Natural killer cell (primary cell): ENCODE results near the gene DPPA4. TPM values are rescaled to one million over a fixed set of nuclear protein-coding genes. Genes with fewer than 3 reads are reported as not detected.

ENCODE experiments used
- ATAC-seq, 3 donors: fragments of 150-1000 bp in 2 of 3; fragments of 200-7000 bp in 1 of 3; cut with Tn5 transposase; 1 replicate in 1 of 3; 2 replicates in 2 of 3; pipeline ENCODE4 v1.10.0; 2021; ENCODE audit warnings: mild to moderate bottlenecking in 2 of 3, moderate library complexity in 2 of 3
- DNase-seq, 2 donors: peaks; one replicate each; pipeline versions ENCODE4 v3.0.0 to v3.0.0-alpha.2; 2013 to 2021; ENCODE audit warnings: mixed read lengths in 1 of 2
- H3K27ac ChIP-seq: one replicate; pipeline ENCODE4 v1.5.1; 2013; ENCODE audit warnings: mild to moderate bottlenecking, low read length
- H3K27me3 ChIP-seq: one replicate; pipeline ENCODE4 v1.6.1; 2013; ENCODE audit warnings: low read length; ENCODE audit not compliant: control insufficient read depth, insufficient read depth
- H3K36me3 ChIP-seq: one replicate; pipeline ENCODE4 v1.6.1; 2013; ENCODE audit warnings: low read length; ENCODE audit not compliant: control insufficient read depth, insufficient read depth
- H3K4me1 ChIP-seq: one replicate; pipeline ENCODE4 v1.6.1; 2013; ENCODE audit warnings: low read length; ENCODE audit not compliant: control insufficient read depth, insufficient read depth
- H3K4me3 ChIP-seq: one replicate; pipeline ENCODE4 v1.5.1; 2013; ENCODE audit warnings: low read length
- H3K9me3 ChIP-seq: one replicate; pipeline ENCODE4 v1.6.1; 2013; ENCODE audit warnings: low read length; ENCODE audit not compliant: control insufficient read depth, insufficient read depth
- H3K27ac Mint-ChIP-seq, 2 donors: one replicate each; pipeline ENCODE4 v1.8.0; 2022; ENCODE audit warnings: mild to moderate bottlenecking in 2 of 2, mixed read lengths in 2 of 2, moderate library complexity in 1 of 2
- H3K27me3 Mint-ChIP-seq, 2 donors: one replicate each; pipeline ENCODE4 v1.8.0; 2022; ENCODE audit warnings: low read depth in 2 of 2, mixed read lengths in 2 of 2
- H3K36me3 Mint-ChIP-seq: one replicate; pipeline ENCODE4 v1.8.0; 2022; ENCODE audit warnings: mixed read lengths
- H3K4me1 Mint-ChIP-seq, 2 donors: one replicate each; pipeline ENCODE4 v1.8.0; 2022; ENCODE audit warnings: mixed read lengths in 2 of 2
- H3K4me3 Mint-ChIP-seq: one replicate; pipeline ENCODE4 v1.8.0; 2022; ENCODE audit warnings: mild to moderate bottlenecking, moderate library complexity, mixed read lengths
- H3K9me3 Mint-ChIP-seq, 2 donors: one replicate each; pipeline ENCODE4 v1.8.0; 2022; ENCODE audit warnings: mixed read lengths in 2 of 2
- WGBS: methylation state at CpG from one replicate; pipeline ENCODE4 v1.1.7; 2013; ENCODE audit warnings: missing lambda C conversion rate; ENCODE audit not compliant: insufficient coverage; 5-methylcytosine and 5-hydroxymethylcytosine counted together
- intact Hi-C: fragments of 100-400 bp; cut with micrococcal nuclease; formaldehyde crosslinking; loops from one replicate; pipeline ENCODE4 v1.14.2; 2022
- total RNA-seq, 4 donors: library from RNA; stranded (reverse); fragments of 120-200 nt in 1 of 4; gene quantifications; one replicate each; pipeline versions ENCODE4 v1.2.3 to v1.2.4, GENCODE V29; 2013 to 2022
- TF ChIP-seq, protein P1 (sequence below): fragments of 200-600 bp; IDR thresholded peaks from one replicate; pipeline ENCODE4 v1.8.0; 2022; ENCODE audit warnings: antibody characterized with exemption

Gene DPPA4
- total RNA-seq, 3 donors from 2014 or later (not counting 1 experiment from before 2014, with no cell fraction given): 1.2 to 2.3 (median 1.8) TPM

GRCh38 chr3:109372639-109373038 is 35.3 kb upstream of the DPPA4 start:
- no peak overlapping the region for H3K27ac ChIP-seq
- Mint-ChIP-seq H3K9me3 (no peaks in the 10 kb centered on the region), H3K36me3 (no peaks in the 10 kb centered on the region), H3K27ac (no peak overlapping the region), H3K27me3 (no peaks in the 10 kb centered on the region), H3K4me1 (no peaks in the 10 kb centered on the region), H3K4me3 (no peak overlapping the region)
- no peak overlapping the region for H3K4me3 ChIP-seq
- no peaks in the 10 kb centered on the region for H3K9me3 ChIP-seq
- intact Hi-C loops: no loop called here
- no peaks in the 10 kb centered on the region for H3K4me1 ChIP-seq
- no peaks in the 10 kb centered on the region for H3K36me3 ChIP-seq
- H3K27me3 ChIP-seq: no peaks in the 10 kb centered on the region
- ATAC-seq (no peak), DNase-seq (no peak)
- TF ChIP-seq, protein P1, sequence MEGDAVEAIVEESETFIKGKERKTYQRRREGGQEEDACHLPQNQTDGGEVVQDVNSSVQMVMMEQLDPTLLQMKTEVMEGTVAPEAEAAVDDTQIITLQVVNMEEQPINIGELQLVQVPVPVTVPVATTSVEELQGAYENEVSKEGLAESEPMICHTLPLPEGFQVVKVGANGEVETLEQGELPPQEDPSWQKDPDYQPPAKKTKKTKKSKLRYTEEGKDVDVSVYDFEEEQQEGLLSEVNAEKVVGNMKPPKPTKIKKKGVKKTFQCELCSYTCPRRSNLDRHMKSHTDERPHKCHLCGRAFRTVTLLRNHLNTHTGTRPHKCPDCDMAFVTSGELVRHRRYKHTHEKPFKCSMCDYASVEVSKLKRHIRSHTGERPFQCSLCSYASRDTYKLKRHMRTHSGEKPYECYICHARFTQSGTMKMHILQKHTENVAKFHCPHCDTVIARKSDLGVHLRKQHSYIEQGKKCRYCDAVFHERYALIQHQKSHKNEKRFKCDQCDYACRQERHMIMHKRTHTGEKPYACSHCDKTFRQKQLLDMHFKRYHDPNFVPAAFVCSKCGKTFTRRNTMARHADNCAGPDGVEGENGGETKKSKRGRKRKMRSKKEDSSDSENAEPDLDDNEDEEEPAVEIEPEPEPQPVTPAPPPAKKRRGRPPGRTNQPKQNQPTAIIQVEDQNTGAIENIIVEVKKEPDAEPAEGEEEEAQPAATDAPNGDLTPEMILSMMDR: no peak

- DNase-seq: no peak
- WGBS: 67% methylated on average over 2 of the region's 2 CpGs
- Histone ChIP-seq H3K27ac (no peak overlapping the region), H3K4me1 (no peaks in the 10 kb centered on the region), H3K9me3 (no peaks in the 10 kb centered on the region), H3K36me3 (no peaks in the 10 kb centered on the region), H3K4me3 (no peak overlapping the region), H3K27me3 (no peaks in the 10 kb centered on the region)
- TF ChIP-seq, protein P1: no peak
- intact Hi-C loops: no loop called here
- Mint-ChIP-seq H3K4me1 (no peaks in the 10 kb centered on the region), H3K27ac (no peak overlapping the region), H3K4me3 (no peak overlapping the region), H3K36me3 (no peaks in the 10 kb centered on the region), H3K9me3 (no peaks in the 10 kb centered on the region), H3K27me3 (no peaks in the 10 kb centered on the region)
- ATAC-seq: no peak
Measured at GRCh38 chr3:109369510-109369909, 32.2 kb upstream of the DPPA4 start.

DNA sequence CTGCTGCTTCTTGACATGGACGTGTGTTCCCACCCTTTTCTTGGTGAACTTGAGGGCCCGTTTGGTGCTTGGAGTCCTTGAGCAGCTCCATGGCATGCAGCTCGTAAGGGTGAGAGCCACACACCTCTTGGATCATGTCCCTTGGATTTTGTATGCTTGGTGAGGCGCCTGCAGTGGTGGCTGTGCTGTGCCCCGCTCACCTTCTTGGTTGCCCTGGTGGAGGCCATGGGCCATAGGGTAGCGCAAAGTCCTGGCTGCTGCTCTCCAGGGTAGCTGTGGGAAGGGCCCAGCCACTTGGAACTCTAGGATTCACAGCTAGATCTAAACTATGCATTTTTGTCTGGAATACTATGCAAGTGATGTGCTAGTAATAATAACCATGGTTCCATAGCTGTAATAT is 26.7 kb upstream of the DPPA4 start:
- no peaks in the 10 kb centered on the region for H3K9me3 Mint-ChIP-seq

GRCh38 chr3:109363634-109364033 is 26.3 kb upstream of the DPPA4 start:
- no peak overlapping the region for H3K4me3 ChIP-seq
- DNase-seq (no peak), ATAC-seq (no peak)
- H3K4me1 Mint-ChIP-seq: no peaks in the 10 kb centered on the region
- H3K4me1 ChIP-seq: no peaks in the 10 kb centered on the region
- H3K9me3 ChIP-seq: no peaks in the 10 kb centered on the region
- H3K27me3 ChIP-seq: no peaks in the 10 kb centered on the region
- H3K36me3 Mint-ChIP-seq: no peaks in the 10 kb centered on the region
- H3K27ac Mint-ChIP-seq: no peak overlapping the region
- H3K27me3 Mint-ChIP-seq: no peaks in the 10 kb centered on the region
- no peak overlapping the region for H3K4me3 Mint-ChIP-seq
- H3K27ac ChIP-seq: no peak overlapping the region
- H3K9me3 Mint-ChIP-seq: no peaks in the 10 kb centered on the region
- TF ChIP-seq, protein P1: no peak
- intact Hi-C loops: no loop called here
- no peaks in the 10 kb centered on the region for H3K36me3 ChIP-seq

More for the DNA sequence above, 26.7 kb upstream of the DPPA4 start:
- Mint-ChIP-seq H3K27ac (no peak overlapping the region), H3K36me3 (no peaks in the 10 kb centered on the region), H3K4me1 (no peaks in the 10 kb centered on the region), H3K27me3 (no peaks in the 10 kb centered on the region), H3K4me3 (no peak overlapping the region)
- intact Hi-C loops: no loop called here
- Histone ChIP-seq H3K27ac (no peak overlapping the region), H3K4me1 (no peaks in the 10 kb centered on the region), H3K27me3 (no peaks in the 10 kb centered on the region), H3K36me3 (no peaks in the 10 kb centered on the region), H3K9me3 (no peaks in the 10 kb centered on the region), H3K4me3 (no peak overlapping the region)
- DNase-seq (no peak), ATAC-seq (no peak)
- TF ChIP-seq, protein P1: no peak
- WGBS: 90% methylated on average over 6 of the region's 6 CpGs
